Activated T-cell treated with anti-CD3 and anti-CD28 coated beads, Interleukin-2, amount 50 U/mL, for 4 hours (primary cell): ENCODE data around the gene PITX2. TPM values are rescaled to one million over a fixed set of nuclear protein-coding genes. Genes with fewer than 3 reads are reported as not detected.

Source experiments
- ATAC-seq, 2 donors: fragments of 200-7000 bp; cut with Tn5 transposase; one replicate each; pipeline ENCODE4 v1.10.0; 2021
- DNase-seq: peaks from one replicate; pipeline ENCODE4 v3.0.0-alpha.2; 2020
- H3K27me3 Mint-ChIP-seq: one replicate; pipeline ENCODE4 v1.8.0; 2021; ENCODE audit warnings: low read depth, mixed read lengths
- H3K36me3 Mint-ChIP-seq: one replicate; pipeline ENCODE4 v1.8.0; 2022; ENCODE audit warnings: mixed read lengths; ENCODE audit not compliant: insufficient read depth
- H3K4me1 Mint-ChIP-seq: one replicate; pipeline ENCODE4 v1.8.0; 2021; ENCODE audit warnings: low read depth, mixed read lengths
- H3K4me3 Mint-ChIP-seq: one replicate; pipeline ENCODE4 v1.8.0; 2021; ENCODE audit warnings: mild to moderate bottlenecking, moderate library complexity, mixed read lengths
- H3K9me3 Mint-ChIP-seq: one replicate; pipeline ENCODE4 v1.8.0; 2021; ENCODE audit warnings: mixed read lengths
- total RNA-seq, 3 donors: library from RNA; stranded (reverse); gene quantifications; one replicate each; pipeline ENCODE4 v1.2.1, GENCODE V29; 2021

The PITX2 gene
- total RNA-seq, 3 donors from 2014 or later, result not detected

DNA sequence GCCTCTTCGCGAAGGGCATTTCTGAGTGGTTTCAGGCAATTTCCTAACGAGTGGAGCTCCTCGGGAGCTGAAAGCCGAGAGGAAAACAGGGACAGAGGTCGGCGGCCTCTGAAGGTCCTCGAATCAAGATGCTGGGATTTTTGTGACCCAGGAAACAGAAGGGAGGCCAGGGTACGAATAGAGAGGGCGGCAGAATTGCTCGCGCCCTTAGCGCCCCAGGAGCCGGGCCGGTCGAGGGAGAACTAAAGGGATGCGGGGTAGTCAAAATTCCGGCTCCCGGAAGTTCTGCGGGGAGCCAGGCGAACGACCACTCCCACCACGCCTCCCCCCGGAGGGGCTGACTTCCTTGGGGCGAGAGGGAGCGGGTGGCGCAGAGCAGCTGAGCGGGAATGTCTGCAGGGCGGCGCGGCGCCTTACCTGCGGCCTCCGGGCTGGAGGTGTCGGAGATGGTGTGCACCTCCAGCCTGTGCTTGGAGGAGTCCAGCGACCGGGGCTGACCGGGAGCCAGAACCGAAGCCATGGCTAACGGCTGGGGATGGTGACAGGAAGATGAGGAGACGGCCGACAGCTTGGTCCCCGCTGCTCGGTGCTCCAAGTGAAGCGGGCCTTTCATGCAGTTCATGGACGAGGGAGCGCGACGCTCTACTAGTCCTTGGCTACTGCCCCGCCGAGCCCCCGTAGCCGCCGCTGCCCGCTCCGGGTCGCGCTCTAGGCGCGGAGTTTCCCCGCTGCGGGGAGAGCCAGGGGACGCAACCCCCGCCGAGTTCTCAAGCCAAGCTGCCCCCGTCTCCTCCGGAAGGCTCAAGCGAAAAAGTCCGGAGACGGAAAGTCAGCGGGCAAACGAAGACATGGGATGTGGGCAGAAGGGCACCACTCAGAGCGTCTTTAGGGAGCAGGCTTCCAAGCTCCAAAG, 782 bp downstream of the PITX2 start:
- no peaks in the 10 kb centered on the region for H3K36me3 Mint-ChIP-seq
- peak overlapping the region; percentile 60 for H3K4me3 Mint-ChIP-seq
- peak in 1 of 2 donors; percentile 15 for ATAC-seq
- H3K4me1 Mint-ChIP-seq, result peaks cover 20% of the 10 kb centered on the region
- no peak for DNase-seq
- peaks cover 93% of the 10 kb centered on the region for H3K27me3 Mint-ChIP-seq
- peaks cover 5% of the 10 kb centered on the region for H3K9me3 Mint-ChIP-seq

DNA sequence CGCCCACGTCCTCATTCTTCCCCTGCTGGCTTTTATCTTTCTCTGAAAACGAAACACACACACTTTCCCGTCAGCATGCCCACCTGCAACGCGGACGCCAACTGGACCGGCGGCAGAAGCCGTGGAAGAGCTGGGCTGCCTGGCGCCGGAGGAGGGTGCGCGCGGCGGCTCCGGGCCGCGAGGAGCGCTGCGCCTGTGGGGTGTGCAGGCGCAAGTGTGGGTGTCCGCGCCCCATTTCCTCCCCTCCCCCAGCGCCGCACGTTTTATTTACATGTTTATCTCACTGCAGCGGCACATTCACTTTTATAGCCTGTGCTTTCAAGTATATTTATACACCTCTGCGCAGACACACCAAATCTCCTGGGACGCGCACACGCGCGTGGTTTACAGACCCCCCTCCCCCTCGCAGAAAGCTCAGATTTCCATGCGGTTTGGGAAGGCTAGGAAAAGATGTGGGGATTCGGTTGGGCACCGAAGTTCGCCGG, 1.5 kb downstream of the PITX2 start:
- Mint-ChIP-seq H3K4me1 (peaks cover 20% of the 10 kb centered on the region), H3K27me3 (peaks cover 93% of the 10 kb centered on the region), H3K9me3 (peaks cover 5% of the 10 kb centered on the region), H3K36me3 (no peaks in the 10 kb centered on the region), H3K4me3 (peak overlapping the region; percentile 60)
- ATAC-seq (no peak), DNase-seq (no peak)

DNA sequence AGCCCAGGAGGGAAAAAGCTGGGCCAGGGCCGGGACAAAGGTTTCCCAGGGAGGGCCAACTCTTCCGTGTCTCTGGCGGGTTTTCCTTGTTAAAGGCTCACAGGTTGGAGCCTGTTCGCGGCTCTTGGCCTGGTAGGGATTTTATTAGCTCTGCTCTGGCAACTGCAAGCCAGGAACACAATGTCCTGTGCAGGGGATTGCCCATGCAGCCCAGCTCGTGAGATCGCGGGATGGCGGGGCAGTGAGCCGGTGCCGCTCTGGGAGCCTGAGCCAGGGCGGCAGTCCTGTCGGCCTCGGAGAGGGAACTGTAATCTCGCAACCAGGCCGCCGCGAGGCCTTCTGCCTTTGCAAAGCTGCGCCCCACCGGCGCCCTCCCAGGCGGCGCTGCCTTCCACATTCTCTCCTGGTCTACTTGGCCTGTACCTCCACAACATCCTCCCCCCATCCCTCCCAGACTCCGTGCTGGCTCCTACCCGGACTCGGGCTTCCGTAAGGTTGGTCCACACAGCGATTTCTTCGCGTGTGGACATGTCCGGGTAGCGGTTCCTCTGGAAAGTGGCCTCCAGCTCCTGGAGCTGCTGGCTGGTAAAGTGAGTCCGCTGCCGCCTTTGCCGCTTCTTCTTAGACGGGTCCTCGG, 2.1 kb downstream of the PITX2 start:
- DNase-seq, result no peak
- Mint-ChIP-seq H3K36me3 (no peaks in the 10 kb centered on the region), H3K4me3 (no peak overlapping the region), H3K4me1 (peaks cover 20% of the 10 kb centered on the region), H3K27me3 (peaks cover 93% of the 10 kb centered on the region), H3K9me3 (peaks cover 5% of the 10 kb centered on the region)
- peak in 1 of 2 donors; percentile 34 for ATAC-seq

- Mint-ChIP-seq H3K9me3 (peaks cover 5% of the 10 kb centered on the region), H3K4me1 (peaks cover 20% of the 10 kb centered on the region), H3K36me3 (no peaks in the 10 kb centered on the region), H3K27me3 (peaks cover 93% of the 10 kb centered on the region), H3K4me3 (no peak overlapping the region)
- ATAC-seq (no peak), DNase-seq (no peak)
Measured at GRCh38 chr4:110620322-110620690, 2.6 kb downstream of the PITX2 start.

GRCh38 chr4:110619463-110620247, 3.2 kb downstream of the PITX2 start:
- Mint-ChIP-seq H3K4me1 (peaks cover 20% of the 10 kb centered on the region), H3K4me3 (no peak overlapping the region), H3K9me3 (peaks cover 5% of the 10 kb centered on the region), H3K36me3 (no peaks in the 10 kb centered on the region), H3K27me3 (peaks cover 92% of the 10 kb centered on the region)
- DNase-seq, result no peak
- ATAC-seq, result no peak

DNA sequence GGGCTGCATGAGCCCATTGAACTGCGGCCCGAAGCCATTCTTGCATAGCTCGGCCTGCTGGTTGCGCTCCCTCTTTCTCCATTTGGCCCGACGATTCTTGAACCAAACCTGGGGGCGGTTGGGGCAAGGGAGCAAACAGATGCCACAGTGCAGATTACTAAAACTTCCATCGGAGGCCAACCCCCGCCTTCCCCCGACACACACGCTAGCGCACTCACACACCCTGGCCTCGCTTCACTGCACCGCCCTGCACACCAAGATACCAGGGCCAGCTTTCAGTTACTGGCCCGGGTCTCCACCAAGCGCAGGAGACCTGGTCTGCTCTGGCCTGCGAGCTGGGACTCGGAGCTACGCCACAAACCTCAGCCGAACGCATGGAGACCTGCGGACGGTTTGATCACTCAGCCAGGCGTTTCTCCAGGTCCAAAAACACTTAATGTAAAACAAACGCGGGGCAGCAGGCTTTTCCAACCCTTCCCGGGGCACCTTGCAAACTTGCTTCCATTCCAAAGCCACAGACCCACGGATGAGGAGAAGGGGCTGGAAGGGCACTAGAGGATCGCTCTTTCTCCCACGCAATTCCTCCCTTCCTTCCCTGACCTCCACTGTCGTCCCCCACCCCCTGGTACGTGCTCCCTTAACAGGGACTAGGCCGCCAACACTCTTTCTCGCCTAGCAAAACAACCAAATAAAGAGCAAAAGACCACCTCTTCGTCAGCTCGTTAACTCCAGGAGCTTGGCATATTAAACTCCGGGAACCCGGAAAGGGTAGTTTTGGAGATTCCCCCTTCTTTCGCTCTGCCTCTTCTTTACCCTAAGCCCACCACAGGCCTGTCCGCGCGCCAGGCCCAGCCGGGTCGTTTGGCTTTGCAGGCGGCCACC, 4.1 kb downstream of the PITX2 start:
- Mint-ChIP-seq H3K4me3 (no peak overlapping the region), H3K36me3 (no peaks in the 10 kb centered on the region), H3K4me1 (peaks cover 20% of the 10 kb centered on the region), H3K9me3 (peaks cover 5% of the 10 kb centered on the region), H3K27me3 (peaks cover 93% of the 10 kb centered on the region)
- DNase-seq (no peak), ATAC-seq (no peak)

DNA sequence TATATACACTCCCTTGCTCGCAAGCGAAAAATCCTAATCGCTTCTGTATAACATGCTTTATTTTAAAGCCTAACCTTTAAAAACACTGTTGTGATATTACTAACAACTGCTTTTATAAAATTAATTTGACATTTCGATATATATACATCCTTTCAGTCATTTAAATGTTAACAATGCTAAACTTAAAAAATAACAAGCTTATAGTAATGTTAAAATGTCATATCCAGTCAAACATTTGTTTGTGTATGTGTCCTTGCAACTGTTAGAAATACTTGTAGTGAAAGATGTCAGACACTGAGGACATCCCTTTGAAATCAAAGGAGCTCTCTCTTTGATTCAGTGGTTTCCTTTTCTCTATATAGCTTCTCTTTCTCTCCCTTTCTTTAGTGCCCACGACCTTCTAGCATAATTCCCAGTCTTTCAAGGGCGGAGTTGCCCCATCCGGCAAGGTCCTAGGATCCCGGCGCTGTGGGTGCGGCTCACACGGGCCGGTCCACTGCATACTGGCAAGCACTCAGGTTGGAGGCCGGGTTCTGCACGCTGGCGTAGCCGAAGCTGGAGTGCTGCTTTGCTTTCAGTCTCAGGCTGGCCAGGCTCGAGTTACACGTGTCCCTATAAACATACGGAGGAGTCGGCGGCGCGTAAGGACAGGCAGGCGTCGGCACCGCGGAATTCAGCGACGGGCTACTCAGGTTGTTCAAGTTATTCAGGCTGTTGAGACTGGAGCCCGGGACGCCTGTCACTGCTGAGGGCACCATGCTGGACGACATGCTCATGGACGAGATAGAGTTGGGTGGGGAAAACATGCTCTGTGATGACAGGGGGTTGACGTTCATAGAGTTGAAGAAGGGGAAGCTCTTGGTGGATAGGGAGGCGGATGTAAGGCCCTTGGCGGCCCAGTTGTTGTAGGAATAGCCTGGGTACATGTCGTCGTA, 5.0 kb downstream of the PITX2 start:
- peaks cover 90% of the 10 kb centered on the region for H3K27me3 Mint-ChIP-seq
- H3K4me1 Mint-ChIP-seq, result peaks cover 15% of the 10 kb centered on the region
- DNase-seq, result no peak
- H3K9me3 Mint-ChIP-seq, result no peaks in the 10 kb centered on the region
- H3K4me3 Mint-ChIP-seq, result no peak overlapping the region
- no peak for ATAC-seq
- no peaks in the 10 kb centered on the region for H3K36me3 Mint-ChIP-seq

GRCh38 chr4:110617075-110617640, 5.7 kb downstream of the PITX2 start:
- no peaks in the 10 kb centered on the region for H3K9me3 Mint-ChIP-seq
- H3K4me1 Mint-ChIP-seq, result peaks cover 12% of the 10 kb centered on the region
- DNase-seq (no peak), ATAC-seq (no peak)
- no peak overlapping the region for H3K4me3 Mint-ChIP-seq
- H3K36me3 Mint-ChIP-seq, result no peaks in the 10 kb centered on the region
- peaks cover 90% of the 10 kb centered on the region for H3K27me3 Mint-ChIP-seq

DNA sequence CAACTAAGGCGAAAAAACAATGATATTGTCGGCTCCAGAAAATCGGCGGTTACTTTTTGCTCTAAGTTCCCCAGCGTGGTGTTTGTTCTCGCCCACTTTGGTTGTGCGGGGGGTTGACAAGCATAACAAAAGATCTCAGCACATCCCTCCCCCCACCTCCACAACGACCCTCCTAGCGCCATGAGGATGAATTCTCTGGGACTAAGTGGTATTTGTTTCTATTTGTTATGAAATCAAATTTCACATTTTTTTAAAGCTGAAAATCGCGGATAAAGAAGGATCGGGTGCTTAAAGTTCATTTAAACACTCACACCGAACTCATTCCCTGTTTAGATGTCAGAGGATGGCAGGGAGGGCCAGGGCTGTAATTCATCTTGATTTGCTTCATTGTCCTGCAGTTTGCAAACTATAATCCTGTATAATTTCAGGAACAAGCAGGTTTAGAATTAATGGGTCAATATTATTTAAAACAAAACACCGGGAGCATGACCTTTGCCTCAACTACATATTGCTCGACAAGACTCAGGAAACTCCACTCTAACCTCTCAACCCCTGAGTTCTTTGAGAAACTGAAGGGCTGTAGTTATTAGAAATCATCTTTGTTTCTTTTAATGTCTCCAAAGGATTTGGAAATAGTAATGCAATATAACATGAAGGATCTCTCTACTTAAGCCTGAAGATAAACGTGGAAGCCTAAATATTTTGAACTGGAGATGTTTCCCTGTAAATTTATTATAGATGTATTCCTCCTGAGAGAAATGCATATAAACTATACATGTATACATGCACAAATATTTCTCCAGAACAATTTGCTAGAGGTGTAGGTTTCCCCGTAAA, 6.4 kb downstream of the PITX2 start:
- Mint-ChIP-seq H3K9me3 (no peaks in the 10 kb centered on the region), H3K36me3 (no peaks in the 10 kb centered on the region), H3K27me3 (peaks cover 89% of the 10 kb centered on the region), H3K4me3 (no peak overlapping the region), H3K4me1 (peaks cover 10% of the 10 kb centered on the region)
- ATAC-seq, result no peak
- no peak for DNase-seq

DNA sequence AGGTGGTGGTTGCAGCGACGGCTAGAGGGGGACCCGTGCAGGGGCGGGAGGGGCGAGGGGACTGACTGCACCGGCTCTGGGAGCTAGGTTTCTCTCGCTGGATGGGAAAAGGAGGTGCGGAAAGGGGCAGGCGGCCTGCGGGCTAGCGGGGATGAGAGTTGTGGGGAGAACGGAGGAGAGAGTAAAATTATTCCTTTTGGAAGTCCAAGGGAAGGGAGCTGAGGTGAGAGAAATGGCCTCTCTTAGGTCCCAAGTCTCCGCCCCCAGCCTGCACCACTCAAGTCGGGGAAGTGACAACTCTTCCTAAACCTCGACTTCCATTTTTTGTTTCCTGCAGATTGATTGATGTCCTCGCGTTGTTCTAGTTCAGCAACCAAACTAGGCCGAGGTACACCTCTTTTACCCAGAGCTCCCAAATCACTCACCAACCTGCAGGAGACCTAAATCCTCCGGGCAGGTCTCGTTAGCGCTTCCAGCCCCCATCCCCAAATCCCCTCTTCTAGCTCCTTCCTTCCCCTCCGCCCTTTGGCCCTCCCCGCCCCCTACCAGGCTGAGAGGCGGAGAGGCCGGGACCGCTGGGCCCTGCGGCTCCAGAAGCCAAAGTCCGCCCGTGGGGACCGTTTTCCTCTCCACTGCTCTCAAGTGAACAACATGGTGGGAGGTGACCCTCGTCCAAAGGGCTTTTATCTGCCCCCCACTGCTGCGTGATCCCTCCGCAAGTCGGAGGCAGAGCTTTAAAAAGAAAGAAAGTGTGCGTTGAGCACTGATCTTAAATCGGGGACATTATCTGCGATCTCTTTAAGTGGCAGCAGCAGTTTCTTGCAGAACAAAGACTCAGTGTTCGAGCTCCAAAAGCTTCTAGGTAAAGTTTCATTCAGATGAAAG, 7.3 kb downstream of the PITX2 start:
- H3K9me3 Mint-ChIP-seq, result no peaks in the 10 kb centered on the region
- peaks cover 6% of the 10 kb centered on the region for H3K4me1 Mint-ChIP-seq
- peaks cover 87% of the 10 kb centered on the region for H3K27me3 Mint-ChIP-seq
- no peaks in the 10 kb centered on the region for H3K36me3 Mint-ChIP-seq
- DNase-seq, result no peak
- H3K4me3 Mint-ChIP-seq, result no peak overlapping the region
- no peak for ATAC-seq

GRCh38 chr4:110614976-110615352, 7.9 kb downstream of the PITX2 start:
- ATAC-seq, result no peak
- peaks cover 6% of the 10 kb centered on the region for H3K4me1 Mint-ChIP-seq
- no peaks in the 10 kb centered on the region for H3K9me3 Mint-ChIP-seq
- no peak overlapping the region for H3K4me3 Mint-ChIP-seq
- no peaks in the 10 kb centered on the region for H3K36me3 Mint-ChIP-seq
- peaks cover 85% of the 10 kb centered on the region for H3K27me3 Mint-ChIP-seq
- no peak for DNase-seq
